Mesenchymal stem cell (in vitro differentiated cells and primary cell): ENCODE data around the gene CCDC28B.

ENCODE experiments used
- DNase-seq: peaks from one replicate; pipeline ENCODE4 v3.0.0-alpha.2; 2013
- H2AFZ ChIP-seq: one replicate; pipeline ENCODE4 v1.6.1; 2013; ENCODE audit warnings: low read depth, mild to moderate bottlenecking, control low read depth, inconsistent platforms, low read length, moderate library complexity
- H2AK5ac ChIP-seq: 2 replicates; pipeline ENCODE4 v1.6.1; 2013; ENCODE audit warnings: low read length, moderate library complexity, mild to moderate bottlenecking, inconsistent platforms; ENCODE audit not compliant: severe bottlenecking
- H2BK120ac ChIP-seq: one replicate; pipeline ENCODE4 v1.6.1; 2013; ENCODE audit warnings: low read depth, mild to moderate bottlenecking, inconsistent platforms, low read length, moderate library complexity
- H2BK12ac ChIP-seq, 2 experiments: one replicate each; pipeline ENCODE4 v1.6.1; 2013; ENCODE audit warnings: inconsistent platforms in 2 of 2, low read length in 2 of 2, mild to moderate bottlenecking in 2 of 2, moderate library complexity in 2 of 2, control low read depth in 1 of 2
- H2BK15ac ChIP-seq: one replicate; pipeline ENCODE4 v1.6.1; 2013; ENCODE audit warnings: mild to moderate bottlenecking, low read depth, inconsistent platforms; ENCODE audit not compliant: poor library complexity, severe bottlenecking
- H2BK5ac ChIP-seq: 2 replicates; pipeline ENCODE4 v1.6.1; 2013; ENCODE audit warnings: low read depth, mild to moderate bottlenecking, low read length, control low read depth, inconsistent platforms; ENCODE audit not compliant: poor library complexity, severe bottlenecking
- H3K14ac ChIP-seq, 2 experiments: one replicate each; pipeline ENCODE4 v1.6.1; 2013; ENCODE audit warnings: inconsistent platforms in 2 of 2, low read length in 2 of 2, control low read depth in 1 of 2, mild to moderate bottlenecking in 1 of 2, moderate library complexity in 1 of 2
- H3K18ac ChIP-seq, 2 experiments: one replicate each; pipeline ENCODE4 v1.6.1; 2013; ENCODE audit warnings: inconsistent platforms in 2 of 2, low read length in 2 of 2, control low read depth in 1 of 2, low read depth in 1 of 2, mild to moderate bottlenecking in 1 of 2
- H3K23ac ChIP-seq, 2 experiments: one replicate each; pipeline ENCODE4 v1.6.1; 2013; ENCODE audit warnings: inconsistent platforms in 2 of 2, low read length in 2 of 2, mild to moderate bottlenecking in 2 of 2, moderate library complexity in 2 of 2, control low read depth in 1 of 2
- H3K27ac ChIP-seq: 2 replicates; pipeline ENCODE4 v1.5.1; 2013; ENCODE audit warnings: mild to moderate bottlenecking, moderate library complexity, low read length, control low read depth, inconsistent platforms; ENCODE audit not compliant: poor library complexity, severe bottlenecking
- H3K27me3 ChIP-seq, 2 experiments: 2 replicates each; pipeline versions ENCODE4 v1.6.1 to v1.7.0; 2013; ENCODE audit warnings: low read length in 2 of 2, mild to moderate bottlenecking in 2 of 2, moderate library complexity in 2 of 2, control low read depth in 1 of 2, inconsistent platforms in 1 of 2; ENCODE audit not compliant: control insufficient read depth in 1 of 2, insufficient read depth in 1 of 2
- H3K36me3 ChIP-seq, 2 experiments: 2 replicates each; pipeline versions ENCODE4 v1.6.1 to v1.7.0; 2013; ENCODE audit warnings: low read length in 2 of 2, control low read depth in 1 of 2, inconsistent platforms in 1 of 2, low read depth in 1 of 2, mild to moderate bottlenecking in 1 of 2; ENCODE audit not compliant: insufficient read depth in 2 of 2, control insufficient read depth in 1 of 2
- H3K4ac ChIP-seq, 2 experiments: one replicate each; pipeline ENCODE4 v1.6.1; 2013; ENCODE audit warnings: inconsistent platforms in 2 of 2, low read length in 2 of 2, mild to moderate bottlenecking in 2 of 2, moderate library complexity in 2 of 2, control low read depth in 1 of 2, low read depth in 1 of 2
- H3K4me1 ChIP-seq: 2 replicates; pipeline ENCODE4 v1.6.1; 2013; ENCODE audit warnings: low read depth, low read length, control low read depth; ENCODE audit not compliant: control insufficient read depth, insufficient read depth
- H3K4me2 ChIP-seq: 2 replicates; pipeline ENCODE4 v1.6.1; 2013; ENCODE audit warnings: low read length, mild to moderate bottlenecking, inconsistent platforms; ENCODE audit not compliant: poor library complexity, severe bottlenecking
- H3K4me3 ChIP-seq, 2 experiments: 2 replicates each; pipeline versions ENCODE4 v1.5.1 to v1.7.0; 2013; ENCODE audit warnings: low read length in 2 of 2, mild to moderate bottlenecking in 2 of 2, control low read depth in 1 of 2, low read depth in 1 of 2; ENCODE audit not compliant: insufficient read depth in 1 of 2
- H3K79me1 ChIP-seq: replicated peaks from 2 replicates; pipeline ENCODE4 v1.6.1; 2013; ENCODE audit warnings: mild to moderate bottlenecking, control low read depth, low read length, inconsistent platforms; ENCODE audit not compliant: poor library complexity, severe bottlenecking
- H3K9ac ChIP-seq: 2 replicates; pipeline ENCODE4 v1.7.0; 2013; ENCODE audit warnings: mild to moderate bottlenecking, low read length, moderate library complexity
- H3K9me3 ChIP-seq: 2 replicates; pipeline ENCODE4 v1.7.0; 2013; ENCODE audit warnings: mild to moderate bottlenecking, low read length; ENCODE audit not compliant: control insufficient read depth
- H4K8ac ChIP-seq: one replicate; pipeline ENCODE4 v1.6.1; 2013; ENCODE audit warnings: inconsistent platforms, mild to moderate bottlenecking, low read length, moderate library complexity
- H4K91ac ChIP-seq: one replicate; pipeline ENCODE4 v1.6.1; 2013; ENCODE audit warnings: mild to moderate bottlenecking, low read length, inconsistent platforms
- WGBS: methylation state at CpG from one replicate; pipeline ENCODE4 v1.1.7; 2013; ENCODE audit warnings: mixed read lengths; 5-methylcytosine and 5-hydroxymethylcytosine counted together

The CCDC28B gene

DNA sequence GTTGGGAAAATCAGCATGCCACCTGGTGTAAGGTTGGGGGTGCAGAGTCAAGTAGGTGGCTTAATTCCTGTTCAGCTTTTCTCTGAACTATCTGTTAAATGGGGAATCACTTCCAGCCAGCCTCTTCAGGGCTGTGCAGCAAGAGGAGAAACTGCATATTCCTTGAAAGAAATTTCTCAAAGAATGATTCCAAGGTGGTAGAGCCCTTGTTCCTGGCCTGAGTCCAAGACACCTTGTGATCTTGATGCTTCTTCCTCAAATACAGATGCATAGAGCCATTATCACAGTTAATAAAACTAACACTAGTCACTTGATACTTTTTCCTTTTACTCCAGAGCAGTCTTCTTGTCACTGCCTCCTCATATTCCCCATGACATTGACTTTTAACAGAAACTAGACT is 15.7 kb upstream of the CCDC28B start:
- Histone ChIP-seq H3K4me1 (peaks cover 18% of the 10 kb centered on the region), H2BK120ac (no peak overlapping the region), H3K36me3 (peaks cover 51 to 79% of the 10 kb centered on the region in 2 experiments), H3K23ac (no peak overlapping the region), H3K79me1 (peaks cover 16% of the 10 kb centered on the region), H3K18ac (no peak overlapping the region), H3K9ac (no peak overlapping the region), H3K4ac (no peak overlapping the region), H2AK5ac (no peak overlapping the region), H2BK5ac (no peak overlapping the region), H3K9me3 (no peaks in the 10 kb centered on the region), H3K27me3 (no peaks in the 10 kb centered on the region), H3K4me2 (no peak overlapping the region), H2AFZ (no peak overlapping the region), H3K27ac (no peak overlapping the region), H3K14ac (no peak overlapping the region), H4K8ac (no peak overlapping the region), H4K91ac (no peak overlapping the region), H2BK15ac (no peak overlapping the region), H2BK12ac (no peak overlapping the region), H3K4me3 (peak overlapping the region in 1 of 2 experiments; percentile 46)
- DNase-seq = no peak

- H3K9ac ChIP-seq = peak overlapping the region; percentile 14
- no peak overlapping the region for H4K8ac ChIP-seq
- no peak overlapping the region for H2BK120ac ChIP-seq
- no peak overlapping the region for H3K18ac ChIP-seq
- H2BK15ac ChIP-seq = no peak overlapping the region
- H3K36me3 ChIP-seq = peaks cover 65 to 87% of the 10 kb centered on the region in 2 experiments
- H4K91ac ChIP-seq = no peak overlapping the region
- no peak overlapping the region for H3K4ac ChIP-seq
- no peak overlapping the region for H2BK12ac ChIP-seq
- H3K9me3 ChIP-seq = no peaks in the 10 kb centered on the region
- H2AFZ ChIP-seq = no peak overlapping the region
- H3K27ac ChIP-seq = no peak overlapping the region
- H3K14ac ChIP-seq = no peak overlapping the region
- no peak overlapping the region for H3K23ac ChIP-seq
- H3K79me1 ChIP-seq = peaks cover 22% of the 10 kb centered on the region
- 98% methylated on average over 2 of the region's 2 CpGs for WGBS
- H2AK5ac ChIP-seq = no peak overlapping the region
- H3K4me3 ChIP-seq = no peak overlapping the region
- H2BK5ac ChIP-seq = no peak overlapping the region
- H3K4me2 ChIP-seq = no peak overlapping the region
- H3K27me3 ChIP-seq = no peaks in the 10 kb centered on the region
- DNase-seq = no peak
- peaks cover 17% of the 10 kb centered on the region for H3K4me1 ChIP-seq
Measured at GRCh38 chr1:32186077-32186476, 14.3 kb upstream of the CCDC28B start.

DNA sequence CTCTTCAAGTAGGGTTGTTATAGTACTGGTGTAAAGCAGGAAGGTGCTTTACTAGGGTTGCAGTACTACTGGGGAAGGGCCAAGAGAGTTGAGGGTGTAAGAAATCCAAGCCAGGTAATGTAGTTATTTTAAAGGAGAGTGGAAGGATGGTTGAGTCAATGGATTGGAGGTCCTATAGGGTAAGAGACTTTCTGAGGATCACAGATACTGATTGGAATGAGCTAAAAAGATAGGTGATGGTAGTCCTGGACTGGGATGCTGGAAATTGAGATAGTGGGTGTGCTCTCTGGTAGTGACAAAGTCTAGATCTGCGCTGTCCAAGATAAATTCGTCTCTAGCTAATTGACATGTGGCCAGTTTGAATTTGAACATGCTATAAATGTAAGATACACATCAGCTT is 13.9 kb upstream of the CCDC28B start:
- 100% methylated on average over 1 of the region's 2 CpGs for WGBS
- Histone ChIP-seq H3K14ac (no peak overlapping the region), H2AFZ (no peak overlapping the region), H3K4ac (no peak overlapping the region), H3K27ac (no peak overlapping the region), H4K8ac (no peak overlapping the region), H3K27me3 (no peaks in the 10 kb centered on the region), H3K9me3 (no peaks in the 10 kb centered on the region), H2AK5ac (no peak overlapping the region), H2BK12ac (no peak overlapping the region), H2BK5ac (no peak overlapping the region), H3K4me2 (no peak overlapping the region), H3K79me1 (peaks cover 25% of the 10 kb centered on the region), H2BK15ac (no peak overlapping the region), H4K91ac (no peak overlapping the region), H2BK120ac (no peak overlapping the region), H3K36me3 (peaks cover 65 to 87% of the 10 kb centered on the region in 2 experiments), H3K9ac (peak overlapping the region; percentile 14), H3K4me1 (peaks cover 13% of the 10 kb centered on the region), H3K18ac (no peak overlapping the region), H3K23ac (no peak overlapping the region), H3K4me3 (no peak overlapping the region)
- DNase-seq = no peak

DNA sequence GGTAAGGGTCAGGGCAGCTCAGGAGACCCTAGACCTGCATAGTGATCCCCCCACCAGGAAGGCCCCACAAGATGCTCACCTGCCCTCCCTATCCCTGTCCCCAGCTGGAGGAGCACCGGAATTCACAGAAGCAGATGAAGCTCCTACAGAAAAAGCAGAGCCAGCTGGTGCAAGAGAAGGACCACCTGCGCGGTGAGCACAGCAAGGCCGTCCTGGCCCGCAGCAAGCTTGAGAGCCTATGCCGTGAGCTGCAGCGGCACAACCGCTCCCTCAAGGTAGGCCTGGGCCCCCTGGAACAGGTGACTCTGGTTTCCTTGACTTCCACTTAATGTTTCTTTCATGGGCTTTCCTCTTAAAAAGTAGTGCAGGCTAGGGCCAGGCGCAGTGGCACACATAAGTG is 12.5 kb upstream of the CCDC28B start:
- Histone ChIP-seq H3K9me3 (no peaks in the 10 kb centered on the region), H3K4ac (no peak overlapping the region), H3K18ac (no peak overlapping the region), H4K91ac (no peak overlapping the region), H2AFZ (no peak overlapping the region), H3K9ac (no peak overlapping the region), H3K14ac (no peak overlapping the region), H3K4me1 (peaks cover 7% of the 10 kb centered on the region), H4K8ac (no peak overlapping the region), H3K36me3 (peaks cover 68 to 89% of the 10 kb centered on the region in 2 experiments), H3K27ac (no peak overlapping the region), H2BK5ac (no peak overlapping the region), H2BK15ac (no peak overlapping the region), H3K23ac (no peak overlapping the region), H2BK120ac (no peak overlapping the region), H3K27me3 (no peaks in the 10 kb centered on the region), H3K79me1 (peaks cover 32% of the 10 kb centered on the region), H3K4me3 (no peak overlapping the region), H2AK5ac (no peak overlapping the region), H3K4me2 (no peak overlapping the region), H2BK12ac (no peak overlapping the region)
- no peak for DNase-seq
- WGBS = 97% methylated on average over 9 of the region's 9 CpGs
